GM10847 (cell line): Measurements from ENCODE around the gene ECSIT.

Experiments used
- POLR2A ChIP-seq: IDR thresholded peaks from 2 replicates; pipeline ENCODE4 v1.6.1; 2011; ENCODE audit not compliant: insufficient read length; ENCODE audit errors: extremely low read depth

Gene ECSIT

GRCh38 chr19:11507370-11508078 lies 21.4 kb downstream of the ECSIT start:
- no peak for TF ChIP-seq POLR2A

DNA sequence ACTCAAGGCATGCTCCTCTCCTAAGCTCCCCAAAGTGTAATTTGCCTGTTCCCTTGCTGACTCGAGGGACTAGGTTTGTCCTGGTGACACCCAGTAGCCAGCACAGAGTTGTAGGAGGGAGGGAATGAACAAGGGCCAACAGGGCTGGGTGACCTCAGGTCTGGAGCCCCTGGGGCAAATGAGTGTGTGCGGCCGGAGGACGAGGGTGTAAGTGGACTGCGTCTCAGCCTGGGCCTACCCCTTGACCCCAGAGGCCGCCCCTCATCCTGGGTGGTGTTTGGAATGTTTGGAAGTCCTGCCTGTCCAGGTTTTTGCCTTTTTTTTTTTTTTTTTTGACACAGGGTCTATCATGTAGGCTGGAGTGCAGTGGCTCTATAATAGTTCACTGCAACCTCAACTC lies 22.0 kb downstream of the ECSIT start:
- no peak for TF ChIP-seq POLR2A

DNA sequence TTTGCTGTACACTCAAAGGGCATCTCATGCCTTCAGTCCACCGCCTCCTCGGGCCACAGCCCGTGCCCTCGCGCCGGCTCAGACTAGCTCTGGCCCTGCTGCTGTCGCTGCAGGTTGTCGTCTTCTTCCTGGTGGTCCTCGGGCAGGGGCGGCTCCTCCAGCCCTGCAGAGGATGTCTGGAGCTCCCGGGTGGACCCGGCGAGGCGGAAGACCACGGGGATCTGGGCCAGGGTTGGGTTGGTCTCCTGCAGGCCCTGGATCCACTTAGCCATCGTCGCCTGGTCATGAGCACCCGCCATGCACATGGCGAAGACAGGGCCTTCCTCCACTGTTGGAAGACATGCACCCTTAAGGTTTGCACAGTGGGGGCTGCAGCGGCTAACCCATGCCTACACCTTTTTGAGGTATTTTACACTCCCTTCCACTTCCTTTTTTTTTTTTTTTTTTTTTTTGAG lies 22.8 kb downstream of the ECSIT start:
- no peak for TF ChIP-seq POLR2A

GRCh38 chr19:11505504-11506100 lies 23.3 kb downstream of the ECSIT start, which contains the start of gene ZNF653:
Gene ZNF653 (minus strand): TSS chr19:11505839. CDS start chr19:11505786, 53 bp downstream.
- no peak for TF ChIP-seq POLR2A

- no peak for TF ChIP-seq POLR2A
Measured at GRCh38 chr19:11505032-11505503, 23.9 kb downstream of the ECSIT start.

DNA sequence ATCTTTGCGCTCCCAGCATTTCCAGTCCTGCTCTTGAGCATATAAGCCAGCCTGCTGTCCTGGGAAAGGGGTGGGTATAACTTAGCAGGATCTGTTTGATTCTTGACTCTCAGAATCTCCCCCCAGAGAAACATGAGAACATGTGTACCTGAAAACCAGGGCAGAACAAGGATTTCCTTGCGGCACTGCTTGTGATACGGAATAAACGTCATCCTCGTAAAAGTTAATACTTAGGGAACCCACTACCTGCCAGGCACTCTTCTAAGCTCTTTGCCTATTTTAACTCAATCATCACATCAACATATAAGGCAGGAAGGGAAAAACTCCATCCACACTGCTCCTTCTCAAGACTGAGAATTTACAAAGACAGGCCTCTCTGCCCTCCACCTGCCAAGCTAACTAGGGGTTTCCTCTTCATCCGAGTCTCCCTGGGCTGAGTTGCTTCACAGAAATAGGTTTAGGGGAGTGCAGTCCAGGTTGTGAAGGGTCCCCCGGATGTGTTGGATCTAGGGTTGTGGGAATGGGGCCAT lies 24.4 kb downstream of the ECSIT start:
- TF ChIP-seq POLR2A, result no peak

DNA sequence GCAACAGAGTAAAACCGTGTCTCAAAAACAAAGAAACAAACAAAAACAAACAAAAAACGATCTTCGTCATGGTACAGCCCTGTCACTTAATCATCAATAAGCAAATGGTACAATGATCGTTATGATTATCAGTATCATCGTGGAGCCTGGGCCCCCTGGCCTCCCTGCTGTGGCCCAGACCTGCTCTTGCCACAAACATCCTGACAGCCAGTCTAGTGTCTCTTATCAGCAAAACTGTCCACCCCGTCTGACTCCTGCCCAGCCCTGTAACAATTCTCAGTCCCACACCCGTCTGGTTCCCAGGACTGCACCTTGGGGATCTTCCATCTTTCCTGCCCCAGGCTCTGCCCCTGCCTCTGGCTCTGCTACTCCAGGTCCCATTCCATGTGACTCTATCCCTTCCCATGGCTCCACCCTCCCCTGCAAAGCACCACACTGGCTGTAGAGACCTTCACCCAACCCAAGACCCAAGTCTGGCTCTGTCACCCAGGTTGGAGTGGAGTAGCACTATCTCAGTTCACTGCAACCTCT lies 29.0 kb downstream of the ECSIT start:
- no peak for TF ChIP-seq POLR2A

- no peak for TF ChIP-seq POLR2A
Measured at GRCh38 chr19:11499220-11499726, 29.7 kb downstream of the ECSIT start.

DNA sequence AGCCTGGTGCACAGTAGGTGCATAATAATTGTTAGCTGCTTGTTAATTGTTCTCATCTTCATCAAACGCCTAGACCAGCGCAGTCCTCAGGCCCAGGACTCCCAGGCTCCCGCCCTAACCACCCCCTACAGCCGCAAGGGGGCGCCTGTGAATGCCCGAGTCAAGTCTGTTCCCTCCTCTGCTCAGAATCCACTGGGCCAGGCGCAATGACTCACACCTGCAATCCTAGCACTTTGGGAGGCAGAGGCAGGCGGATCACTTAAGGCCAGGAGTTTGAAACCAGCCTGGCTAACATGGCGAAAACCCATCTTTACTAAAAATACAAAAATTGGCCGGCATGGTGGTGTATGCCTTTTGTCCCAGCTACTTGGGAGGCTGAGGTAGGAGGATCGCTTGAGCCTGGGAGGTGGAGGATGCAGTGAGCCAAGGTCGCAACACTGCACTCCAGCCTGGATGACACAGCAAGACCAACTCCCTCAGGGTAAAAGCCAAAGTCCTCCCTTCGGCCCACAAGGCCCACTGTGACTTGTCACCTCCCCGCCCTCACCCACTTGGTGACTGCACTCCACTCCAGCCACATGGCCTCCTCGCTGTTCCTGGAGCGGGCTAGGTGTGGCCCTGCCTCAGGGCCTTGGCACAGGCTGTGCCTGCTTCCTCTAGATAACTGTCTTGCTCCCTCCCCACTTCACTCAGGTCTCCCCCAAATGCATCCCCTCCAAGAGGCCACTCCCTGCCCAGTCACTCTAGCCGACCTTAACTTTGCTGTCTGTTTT lies 32.4 kb downstream of the ECSIT start:
- TF ChIP-seq POLR2A, result no peak

DNA sequence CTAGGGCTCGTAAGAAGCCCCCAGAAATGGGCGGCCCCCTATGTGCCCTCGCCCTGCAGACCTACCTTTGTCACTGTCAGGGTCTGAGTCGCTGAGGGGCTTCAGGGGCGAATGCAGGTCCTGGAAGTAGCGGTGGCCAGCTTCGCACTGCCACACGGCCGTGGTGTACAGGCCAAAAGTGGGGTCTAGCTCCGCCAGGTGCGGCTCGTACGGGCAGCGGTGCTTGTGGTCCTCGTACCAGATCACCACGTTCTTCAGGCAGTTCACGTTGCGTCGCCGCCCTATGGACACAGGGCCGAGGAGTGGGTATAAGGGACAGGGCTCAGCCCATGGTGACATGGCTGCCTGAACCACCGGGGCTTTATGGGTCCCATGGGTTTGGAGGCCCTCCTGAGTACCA lies 33.0 kb downstream of the ECSIT start:
- TF ChIP-seq POLR2A, result no peak

- TF ChIP-seq POLR2A, result no peak
Measured at GRCh38 chr19:11495481-11495880, 33.5 kb downstream of the ECSIT start.

- no peak for TF ChIP-seq POLR2A
Measured at GRCh38 chr19:11494634-11495285, 34.2 kb downstream of the ECSIT start.

GRCh38 chr19:11489378-11489777 lies 39.6 kb downstream of the ECSIT start:
- no peak for TF ChIP-seq POLR2A

DNA sequence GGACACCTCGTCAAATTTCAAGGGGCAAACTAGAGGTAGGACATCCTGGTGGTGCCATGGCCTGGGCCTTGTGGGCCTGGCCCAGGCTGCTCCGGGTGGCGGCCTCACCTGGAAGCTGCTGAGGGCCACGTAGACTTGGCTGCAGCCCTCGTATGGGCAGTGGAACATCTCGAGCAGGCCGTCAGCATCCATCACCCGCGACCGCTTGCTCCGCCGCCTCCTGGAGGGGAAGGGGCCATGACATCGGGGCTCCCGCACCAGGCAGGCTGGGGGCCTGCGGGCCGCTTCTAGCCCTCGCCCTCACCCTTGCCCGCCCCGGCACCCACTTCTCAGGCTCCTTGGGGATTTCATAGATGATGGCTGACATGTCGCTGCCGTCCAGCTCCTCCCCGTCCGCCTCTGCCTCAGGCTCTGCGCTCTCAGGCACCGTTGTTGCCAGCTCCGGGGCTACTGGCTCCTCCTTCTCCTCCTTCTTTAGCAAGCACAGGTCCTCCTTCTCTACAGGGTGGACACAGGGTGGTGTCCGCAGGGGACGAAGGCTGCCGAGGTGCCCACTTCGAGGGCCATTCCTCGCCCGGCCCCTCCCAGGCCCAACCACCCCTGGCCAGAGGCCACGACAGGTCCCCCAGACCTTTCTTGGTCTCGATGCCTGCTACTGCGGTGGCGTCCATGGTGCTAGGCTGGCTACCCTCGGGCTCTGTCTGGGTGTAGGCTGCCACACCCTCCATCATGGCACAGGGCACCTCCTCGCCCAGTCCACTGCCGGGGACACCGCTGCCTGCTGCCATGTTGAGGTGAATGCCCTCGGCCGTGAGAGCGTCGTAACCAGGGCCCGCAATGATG lies 42.1 kb downstream of the ECSIT start:
- no peak for TF ChIP-seq POLR2A
